ENCODE measurements around the gene TIMM17A.

GRCh38 chr1:201949491-201949890 is 5.8 kb upstream of the TIMM17A start:
- TF ChIP-seq CTCF (conservative IDR thresholded peaks at IDR 0.05; ENCODE audit: low read depth, low read length) (no peak), RAD21 (IDR thresholded peaks at IDR 0.05; ENCODE audit: low read length) (no peak), RFX5 (IDR thresholded peaks at IDR 0.05; ENCODE audit: low read depth, low read length) (no peak), POLR2A (IDR thresholded peaks at IDR 0.05; ENCODE audit: low read depth, low read length) (no peak), MAFK (IDR thresholded peaks at IDR 0.05; ENCODE audit: low read depth, low read length) (no peak), SMC3 (IDR thresholded peaks at IDR 0.05; ENCODE audit: low read depth, low read length) (no peak)

Measured in IMR-90 (cell line).